H9 (cell line): Measurements from ENCODE around the gene TSC2. TPM values are rescaled to one million over a fixed set of nuclear protein-coding genes. Genes with fewer than 3 reads are reported as not detected.

Experiments
- DNase-seq: peaks from one replicate; pipeline ENCODE4 v3.0.0-alpha.2; 2017
- H2AFZ ChIP-seq: one replicate; pipeline ENCODE4 v1.6.1; 2013; ENCODE audit warnings: mild to moderate bottlenecking, low read length, control low read depth, moderate library complexity
- H2AK5ac ChIP-seq: 2 replicates; pipeline ENCODE4 v1.6.1; 2013; ENCODE audit warnings: low read length, control low read depth, mixed read lengths; ENCODE audit not compliant: insufficient read length
- H2BK120ac ChIP-seq: one replicate; pipeline ENCODE4 v1.6.1; 2013; ENCODE audit warnings: low read depth, mild to moderate bottlenecking, low read length, control low read depth, inconsistent platforms; ENCODE audit not compliant: poor library complexity, severe bottlenecking
- H2BK12ac ChIP-seq: 2 replicates; pipeline ENCODE4 v1.6.1; 2013; ENCODE audit warnings: low read length, control low read depth, mixed read lengths, low read depth; ENCODE audit not compliant: insufficient read length
- H2BK15ac ChIP-seq: 2 replicates; pipeline ENCODE4 v1.6.1; 2013; ENCODE audit warnings: low read depth, low read length, control low read depth
- H2BK20ac ChIP-seq: one replicate; pipeline ENCODE4 v1.6.1; 2013; ENCODE audit warnings: low read depth, mild to moderate bottlenecking, low read length, control low read depth, inconsistent platforms; ENCODE audit not compliant: poor library complexity, severe bottlenecking
- H2BK5ac ChIP-seq: 2 replicates; pipeline ENCODE4 v1.6.1; 2013; ENCODE audit warnings: low read length, control low read depth, mixed read lengths; ENCODE audit not compliant: insufficient read length
- H3K14ac ChIP-seq: 2 replicates; pipeline ENCODE4 v1.6.1; 2013; ENCODE audit warnings: low read length, control low read depth; ENCODE audit not compliant: insufficient read depth
- H3K18ac ChIP-seq: 2 replicates; pipeline ENCODE4 v1.6.1; 2013; ENCODE audit warnings: low read depth, mild to moderate bottlenecking, mixed read lengths, low read length, control low read depth; ENCODE audit not compliant: insufficient read length
- H3K23ac ChIP-seq: 2 replicates; pipeline ENCODE4 v1.6.1; 2013; ENCODE audit warnings: low read length, control low read depth, mixed read lengths, low read depth; ENCODE audit not compliant: insufficient read length
- H3K23me2 ChIP-seq: 2 replicates; pipeline ENCODE4 v1.6.1; 2013; ENCODE audit warnings: low read depth, mild to moderate bottlenecking, mixed read lengths, low read length, control low read depth; ENCODE audit not compliant: insufficient read length, poor library complexity, severe bottlenecking
- H3K27ac ChIP-seq: 2 replicates; pipeline ENCODE4 v1.5.1; 2013; ENCODE audit warnings: low read length, control low read depth, mixed read lengths, low read depth; ENCODE audit not compliant: insufficient read length
- H3K27me3 ChIP-seq: 2 replicates; pipeline ENCODE4 v1.6.1; 2013; ENCODE audit warnings: low read length, control low read depth, inconsistent platforms; ENCODE audit not compliant: insufficient read depth
- H3K4ac ChIP-seq: 2 replicates; pipeline ENCODE4 v1.6.1; 2013; ENCODE audit warnings: low read depth, mild to moderate bottlenecking, control low read depth, inconsistent platforms, low read length, moderate library complexity
- H3K4me1 ChIP-seq: 2 replicates; pipeline ENCODE4 v1.6.1; 2013; ENCODE audit warnings: low read length, control low read depth, inconsistent platforms; ENCODE audit not compliant: insufficient read depth
- H3K4me2 ChIP-seq: 2 replicates; pipeline ENCODE4 v1.6.1; 2013; ENCODE audit warnings: low read length, control low read depth, mixed read lengths; ENCODE audit not compliant: insufficient read length, insufficient read depth
- H3K56ac ChIP-seq: 2 replicates; pipeline ENCODE4 v1.6.1; 2013; ENCODE audit warnings: low read depth, mild to moderate bottlenecking, mixed read lengths, low read length, control low read depth; ENCODE audit not compliant: insufficient read length
- H3K79me1 ChIP-seq: 2 replicates; pipeline ENCODE4 v1.6.1; 2013; ENCODE audit warnings: low read depth, mild to moderate bottlenecking, moderate library complexity, low read length, control low read depth, inconsistent platforms; ENCODE audit not compliant: insufficient read depth, poor library complexity, severe bottlenecking
- H3K79me2 ChIP-seq: 2 replicates; pipeline ENCODE4 v1.6.1; 2013; ENCODE audit warnings: low read length, control low read depth, inconsistent platforms; ENCODE audit not compliant: insufficient read depth
- H3K9ac ChIP-seq: 2 replicates; pipeline ENCODE4 v1.6.1; 2013; ENCODE audit warnings: low read length, control low read depth, mixed read lengths; ENCODE audit not compliant: insufficient read length; ENCODE audit errors: extremely low read depth
- H3K9me3 ChIP-seq: one replicate; pipeline ENCODE4 v1.6.1; 2013; ENCODE audit warnings: low read depth, low read length, inconsistent platforms; ENCODE audit not compliant: control insufficient read depth
- H3T11ph ChIP-seq: one replicate; pipeline ENCODE4 v1.6.1; 2013; ENCODE audit warnings: mild to moderate bottlenecking, low read length, control low read depth, inconsistent platforms
- H4K20me1 ChIP-seq: one replicate; pipeline ENCODE4 v1.6.1; 2013; ENCODE audit not compliant: control insufficient read depth, insufficient read length, insufficient read depth
- H4K5ac ChIP-seq: 2 replicates; pipeline ENCODE4 v1.6.1; 2013; ENCODE audit warnings: low read depth, mild to moderate bottlenecking, mixed read lengths, low read length, control low read depth; ENCODE audit not compliant: insufficient read length
- H4K8ac ChIP-seq: replicated peaks from 2 replicates; pipeline ENCODE4 v1.6.1; 2013; ENCODE audit warnings: low read length, control low read depth, mixed read lengths, low read depth; ENCODE audit not compliant: insufficient read length
- H4K91ac ChIP-seq: 2 replicates; pipeline ENCODE4 v1.6.1; 2013; ENCODE audit warnings: low read depth, mild to moderate bottlenecking, moderate library complexity, mixed read lengths, low read length, control low read depth; ENCODE audit not compliant: insufficient read length
- H3K27ac Mint-ChIP-seq, 3 experiments: 2 replicates in 2 of 3; 3 replicates in 1 of 3; pipeline ENCODE4 v1.8.0; 2020 to 2021; ENCODE audit warnings: mixed read lengths in 3 of 3, mild to moderate bottlenecking in 1 of 3, moderate library complexity in 1 of 3
- H3K27me3 Mint-ChIP-seq: 2 replicates; pipeline ENCODE4 v1.8.0; 2021; ENCODE audit warnings: low read depth, mild to moderate bottlenecking, moderate library complexity, mixed read lengths
- H3K36me3 Mint-ChIP-seq, 3 experiments: 2 replicates in 2 of 3; 3 replicates in 1 of 3; pipeline ENCODE4 v1.8.0; 2020 to 2021; ENCODE audit warnings: low read depth in 3 of 3, mixed read lengths in 3 of 3; ENCODE audit not compliant: insufficient read depth in 1 of 3
- H3K4me1 Mint-ChIP-seq, 2 experiments: 2 replicates each; pipeline ENCODE4 v1.8.0; 2020; ENCODE audit warnings: mixed read lengths in 2 of 2
- H3K4me3 Mint-ChIP-seq, 2 experiments: 2 replicates in 1 of 2; 3 replicates in 1 of 2; pipeline ENCODE4 v1.8.0; 2020 to 2021; ENCODE audit warnings: mild to moderate bottlenecking in 2 of 2, mixed read lengths in 2 of 2, moderate library complexity in 1 of 2
- H3K9me3 Mint-ChIP-seq, 2 experiments: 2 replicates in 1 of 2; 3 replicates in 1 of 2; pipeline ENCODE4 v1.8.0; 2020; ENCODE audit warnings: mild to moderate bottlenecking in 2 of 2, mixed read lengths in 2 of 2, moderate library complexity in 1 of 2
- CTCF ChIP-seq: fragments of 200-600 bp; sonication (generic); conservative IDR thresholded peaks from 3 replicates; pipeline ENCODE4 v1.8.0; 2021; ENCODE audit warnings: antibody characterized with exemption, mild to moderate bottlenecking
- WGBS: extraction: QIAGEN DNeasy Blood & Tissue Kit; methylation state at CpG from one replicate; pipeline ENCODE4 v1.1.7; 2013; ENCODE audit warnings: missing lambda C conversion rate, low lambda C conversion rate, mixed read lengths; ENCODE audit not compliant: insufficient read length; ENCODE audit errors: extremely low coverage; 5-methylcytosine and 5-hydroxymethylcytosine counted together
- total RNA-seq: library from RNA; stranded (reverse); gene quantifications from 2 replicates; pipeline ENCODE4 v1.2.1, GENCODE V29; 2021

Gene TSC2
- total RNA-seq, 1 experiment from 2014 or later = 122 TPM

GRCh38 chr16:2060346-2060745, 12.6 kb downstream of the TSC2 start:
- no peak overlapping the region for H4K5ac ChIP-seq
- H3K14ac ChIP-seq = no peak overlapping the region; the same call in 1 of the 2 replicates
- no peak overlapping the region for H2AK5ac ChIP-seq
- no peaks in the 10 kb centered on the region for H3K9me3 ChIP-seq
- no peak overlapping the region for H3T11ph ChIP-seq
- no peak overlapping the region for H4K91ac ChIP-seq
- H3K4me2 ChIP-seq = no peak overlapping the region
- Mint-ChIP-seq H3K27me3 (no peaks in the 10 kb centered on the region), H3K9me3 (no peaks in the 10 kb centered on the region), H3K4me1 (no peaks in the 10 kb centered on the region), H3K4me3 (no peak overlapping the region), H3K27ac (no peak overlapping the region; a peak in 1 of 7 replicates), H3K36me3 (peaks cover 0 to 23% (median 13%) of the 10 kb centered on the region in 3 experiments; a peak in 3 of 7 replicates)
- no peak overlapping the region for H3K9ac ChIP-seq
- no CpG with 5 or more reads among the region's 17 CpGs for WGBS
- H3K23me2 ChIP-seq = peaks cover 3% of the 10 kb centered on the region
- no peak overlapping the region for H3K18ac ChIP-seq
- no peaks in the 10 kb centered on the region for H3K27me3 ChIP-seq
- no peak overlapping the region for H2BK120ac ChIP-seq
- no peak overlapping the region for H4K8ac ChIP-seq
- H3K79me2 ChIP-seq = no peaks in the 10 kb centered on the region
- no peak overlapping the region for H3K27ac ChIP-seq
- no peak for DNase-seq
- no peaks in the 10 kb centered on the region for H3K4me1 ChIP-seq
- H3K23ac ChIP-seq = no peak overlapping the region
- H3K4ac ChIP-seq = no peak overlapping the region
- H2BK5ac ChIP-seq = no peak overlapping the region
- no peaks in the 10 kb centered on the region for H3K79me1 ChIP-seq
- no peak overlapping the region for H3K56ac ChIP-seq
- peaks cover 2% of the 10 kb centered on the region for H4K20me1 ChIP-seq
- H2AFZ ChIP-seq = no peak overlapping the region
- no peak overlapping the region for H2BK20ac ChIP-seq
- no peak overlapping the region for H2BK15ac ChIP-seq
- no peak for TF ChIP-seq CTCF
- no peak overlapping the region for H2BK12ac ChIP-seq
